Progenitor cell of endocrine pancreas (in vitro differentiated cells): ENCODE data around the gene TULP1. TPM values are rescaled to one million over a fixed set of nuclear protein-coding genes. Genes with fewer than 3 reads are reported as not detected.
"Not testable (repeated sequence)": the region's sequence is repeated elsewhere in the genome, so short reads cannot be mapped to it uniquely, and the experiment has no call there.

ENCODE experiments used
- DNase-seq: peaks from one replicate; pipeline ENCODE4 v3.0.0; 2021; ENCODE audit warnings: low spot score; ENCODE audit not compliant: unreplicated experiment
- H3K27ac Mint-ChIP-seq: 2 replicates; pipeline ENCODE4 v1.8.0; 2021; ENCODE audit warnings: mild to moderate bottlenecking, moderate library complexity, mixed read lengths
- H3K27me3 Mint-ChIP-seq: 2 replicates; pipeline ENCODE4 v1.8.0; 2021; ENCODE audit warnings: mixed read lengths
- H3K36me3 Mint-ChIP-seq: 2 replicates; pipeline ENCODE4 v1.8.0; 2022; ENCODE audit warnings: mixed read lengths; ENCODE audit not compliant: insufficient read depth
- H3K4me1 Mint-ChIP-seq: 2 replicates; pipeline ENCODE4 v1.8.0; 2021; ENCODE audit warnings: low read depth, mixed read lengths
- H3K4me3 Mint-ChIP-seq: 2 replicates; pipeline ENCODE4 v1.8.0; 2021; ENCODE audit warnings: low read depth, mild to moderate bottlenecking, moderate library complexity, mixed read lengths
- H3K9me3 Mint-ChIP-seq: 2 replicates; pipeline ENCODE4 v1.8.0; 2021; ENCODE audit warnings: low read depth, mixed read lengths
- total RNA-seq: library from RNA; stranded (reverse); gene quantifications from 2 replicates; pipeline ENCODE4 v1.2.1, GENCODE V29; 2021
- TF ChIP-seq, protein P1 (sequence below): fragments of 200-600 bp; sonication (generic); IDR thresholded peaks from one replicate; pipeline ENCODE4 v1.5.0; 2021; ENCODE audit warnings: antibody characterized with exemption, mild to moderate bottlenecking; ENCODE audit not compliant: unreplicated experiment

Gene TULP1
- total RNA-seq, 1 donor from 2014 or later = 0.22 TPM

- Mint-ChIP-seq H3K4me1 (no peaks in the 10 kb centered on the region), H3K36me3 (no peaks in the 10 kb centered on the region), H3K9me3 (no peaks in the 10 kb centered on the region), H3K27me3 (peaks cover 12% of the 10 kb centered on the region), H3K27ac (no peak overlapping the region), H3K4me3 (no peak overlapping the region)
- TF ChIP-seq, protein P1, sequence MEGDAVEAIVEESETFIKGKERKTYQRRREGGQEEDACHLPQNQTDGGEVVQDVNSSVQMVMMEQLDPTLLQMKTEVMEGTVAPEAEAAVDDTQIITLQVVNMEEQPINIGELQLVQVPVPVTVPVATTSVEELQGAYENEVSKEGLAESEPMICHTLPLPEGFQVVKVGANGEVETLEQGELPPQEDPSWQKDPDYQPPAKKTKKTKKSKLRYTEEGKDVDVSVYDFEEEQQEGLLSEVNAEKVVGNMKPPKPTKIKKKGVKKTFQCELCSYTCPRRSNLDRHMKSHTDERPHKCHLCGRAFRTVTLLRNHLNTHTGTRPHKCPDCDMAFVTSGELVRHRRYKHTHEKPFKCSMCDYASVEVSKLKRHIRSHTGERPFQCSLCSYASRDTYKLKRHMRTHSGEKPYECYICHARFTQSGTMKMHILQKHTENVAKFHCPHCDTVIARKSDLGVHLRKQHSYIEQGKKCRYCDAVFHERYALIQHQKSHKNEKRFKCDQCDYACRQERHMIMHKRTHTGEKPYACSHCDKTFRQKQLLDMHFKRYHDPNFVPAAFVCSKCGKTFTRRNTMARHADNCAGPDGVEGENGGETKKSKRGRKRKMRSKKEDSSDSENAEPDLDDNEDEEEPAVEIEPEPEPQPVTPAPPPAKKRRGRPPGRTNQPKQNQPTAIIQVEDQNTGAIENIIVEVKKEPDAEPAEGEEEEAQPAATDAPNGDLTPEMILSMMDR = no peak
- no peak for DNase-seq
These were observed 9.5 kb upstream of the TULP1 start for GRCh38 chr6:35522151-35522550.

DNA sequence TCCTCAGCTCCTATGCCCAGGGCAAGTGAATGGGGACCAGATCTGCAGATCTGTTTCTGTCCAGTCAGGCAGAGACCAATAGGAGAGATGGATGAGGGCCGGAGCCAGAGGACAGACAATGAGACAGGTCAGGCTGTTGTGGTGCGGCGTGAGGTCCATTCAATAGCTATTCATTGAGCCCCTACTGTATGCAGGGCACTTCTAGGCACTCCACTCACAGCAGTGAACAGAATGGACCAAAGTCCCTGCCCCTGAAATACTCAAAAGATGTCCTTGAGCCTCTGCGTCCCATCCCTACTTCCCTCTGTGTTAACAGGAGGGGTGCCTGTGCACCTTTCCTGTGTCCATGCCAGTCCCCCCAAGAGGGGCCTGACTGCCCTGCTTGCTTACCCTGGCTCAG is 8.5 kb upstream of the TULP1 start:
- TF ChIP-seq, protein P1 = no peak
- Mint-ChIP-seq H3K36me3 (no peaks in the 10 kb centered on the region), H3K4me3 (no peak overlapping the region), H3K27me3 (peaks cover 12% of the 10 kb centered on the region), H3K9me3 (no peaks in the 10 kb centered on the region), H3K4me1 (no peaks in the 10 kb centered on the region), H3K27ac (peak overlapping the region; percentile 17)
- no peak for DNase-seq

- DNase-seq = no peak
- Mint-ChIP-seq H3K9me3 (no peaks in the 10 kb centered on the region), H3K27me3 (peaks cover 12% of the 10 kb centered on the region), H3K4me1 (no peaks in the 10 kb centered on the region), H3K27ac (no peak overlapping the region), H3K36me3 (no peaks in the 10 kb centered on the region), H3K4me3 (no peak overlapping the region)
- TF ChIP-seq, protein P1 = no peak
These were observed 6.8 kb upstream of the TULP1 start for GRCh38 chr6:35519313-35520015.

DNA sequence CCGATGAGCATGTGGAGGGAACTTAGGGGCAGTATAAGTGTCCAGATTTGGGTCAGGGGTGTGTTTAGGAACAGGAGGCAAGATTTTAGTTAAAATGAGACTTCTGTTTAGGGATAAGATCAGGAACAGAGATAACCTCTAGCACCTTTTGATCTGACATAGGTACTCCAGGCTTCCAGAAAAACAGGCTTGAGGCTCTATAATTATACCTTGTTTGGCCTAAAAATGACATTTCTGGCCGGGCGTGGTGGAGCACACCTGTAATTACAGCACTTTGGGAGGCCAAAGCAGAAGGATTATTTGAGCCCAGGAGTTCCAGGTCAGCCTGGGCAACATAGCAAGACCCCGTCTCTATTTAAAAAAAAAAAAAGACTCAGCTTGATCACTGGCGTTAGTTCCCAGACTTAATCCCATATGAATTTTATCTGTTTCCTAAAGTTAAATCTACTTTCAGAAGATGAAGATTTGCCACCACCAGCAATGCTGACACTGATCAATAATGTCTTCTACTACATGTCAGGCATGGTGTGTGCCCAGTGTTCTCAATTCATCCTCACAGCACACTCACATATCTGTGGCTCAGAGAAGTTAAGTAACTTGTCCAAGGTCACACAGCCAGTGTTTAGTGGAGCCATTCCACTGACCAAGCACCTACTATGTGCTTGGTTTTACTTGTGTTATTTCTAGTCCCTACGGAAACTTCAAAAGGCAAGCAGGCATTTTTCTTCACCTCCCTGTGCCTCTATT is 6.0 kb upstream of the TULP1 start:
- DNase-seq = no peak
- Mint-ChIP-seq H3K4me3 (no peak overlapping the region), H3K27ac (no peak overlapping the region), H3K27me3 (peaks cover 15% of the 10 kb centered on the region), H3K4me1 (no peaks in the 10 kb centered on the region), H3K36me3 (no peaks in the 10 kb centered on the region), H3K9me3 (no peaks in the 10 kb centered on the region)
- TF ChIP-seq, protein P1 = no peak

DNA sequence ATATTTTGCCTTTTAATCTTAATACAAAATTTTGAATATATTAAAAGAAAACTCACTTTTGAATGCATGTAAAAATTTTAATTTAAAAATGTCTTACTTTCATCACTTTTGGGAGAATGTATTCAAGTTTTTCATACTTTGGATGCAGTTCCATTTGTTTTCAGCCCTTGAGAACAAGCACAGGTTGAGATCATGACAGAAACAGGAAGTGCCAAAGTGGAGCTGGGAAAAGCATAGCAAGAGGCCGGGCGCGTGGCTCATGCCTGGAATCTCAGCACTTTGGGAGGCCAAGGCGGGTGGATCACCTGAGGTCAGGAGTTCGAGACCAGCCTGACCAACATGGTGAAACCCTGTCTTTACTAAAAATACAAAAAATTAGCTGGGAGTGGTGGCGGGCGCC is 5.3 kb upstream of the TULP1 start:
- H3K36me3 Mint-ChIP-seq, H3K4me1 Mint-ChIP-seq, H3K4me3 Mint-ChIP-seq, H3K27ac Mint-ChIP-seq, DNase-seq, H3K9me3 Mint-ChIP-seq: not testable (repeated sequence)
- H3K27me3 Mint-ChIP-seq = peaks cover 14% of the 10 kb centered on the region
